ENCODE results near the gene SLC27A2.
A peak's percentile ranks its signal among the peaks of the same experiment; 100 is the strongest.

The SLC27A2 gene

DNA sequence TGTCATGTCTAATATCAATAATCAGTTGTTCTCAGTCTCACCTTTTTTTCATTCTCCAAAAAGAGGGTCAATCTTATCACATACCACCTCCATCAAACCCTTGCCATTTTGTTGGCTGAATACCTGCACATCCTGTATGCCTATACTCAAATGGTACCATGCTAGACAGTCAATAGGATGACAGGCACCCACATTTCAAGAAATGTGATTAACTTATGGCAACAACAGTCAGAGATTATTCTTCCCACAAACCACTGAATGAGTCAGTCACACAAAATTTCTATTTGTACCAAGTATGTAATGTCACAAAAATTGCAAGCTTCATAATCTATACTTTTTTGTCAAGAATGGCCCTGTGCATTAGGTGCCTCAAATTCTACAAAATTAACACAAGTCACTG, 5.1 kb upstream of the SLC27A2 start:
- DNase-seq (ENCODE audit: low read depth), result no peak
- no peak overlapping the region for H3K4me3 ChIP-seq (ENCODE audit: low read length)
- TF ChIP-seq, protein P1, sequence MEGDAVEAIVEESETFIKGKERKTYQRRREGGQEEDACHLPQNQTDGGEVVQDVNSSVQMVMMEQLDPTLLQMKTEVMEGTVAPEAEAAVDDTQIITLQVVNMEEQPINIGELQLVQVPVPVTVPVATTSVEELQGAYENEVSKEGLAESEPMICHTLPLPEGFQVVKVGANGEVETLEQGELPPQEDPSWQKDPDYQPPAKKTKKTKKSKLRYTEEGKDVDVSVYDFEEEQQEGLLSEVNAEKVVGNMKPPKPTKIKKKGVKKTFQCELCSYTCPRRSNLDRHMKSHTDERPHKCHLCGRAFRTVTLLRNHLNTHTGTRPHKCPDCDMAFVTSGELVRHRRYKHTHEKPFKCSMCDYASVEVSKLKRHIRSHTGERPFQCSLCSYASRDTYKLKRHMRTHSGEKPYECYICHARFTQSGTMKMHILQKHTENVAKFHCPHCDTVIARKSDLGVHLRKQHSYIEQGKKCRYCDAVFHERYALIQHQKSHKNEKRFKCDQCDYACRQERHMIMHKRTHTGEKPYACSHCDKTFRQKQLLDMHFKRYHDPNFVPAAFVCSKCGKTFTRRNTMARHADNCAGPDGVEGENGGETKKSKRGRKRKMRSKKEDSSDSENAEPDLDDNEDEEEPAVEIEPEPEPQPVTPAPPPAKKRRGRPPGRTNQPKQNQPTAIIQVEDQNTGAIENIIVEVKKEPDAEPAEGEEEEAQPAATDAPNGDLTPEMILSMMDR (conservative IDR thresholded peaks at IDR 0.05; ENCODE audit: low read length), result no peak

DNA sequence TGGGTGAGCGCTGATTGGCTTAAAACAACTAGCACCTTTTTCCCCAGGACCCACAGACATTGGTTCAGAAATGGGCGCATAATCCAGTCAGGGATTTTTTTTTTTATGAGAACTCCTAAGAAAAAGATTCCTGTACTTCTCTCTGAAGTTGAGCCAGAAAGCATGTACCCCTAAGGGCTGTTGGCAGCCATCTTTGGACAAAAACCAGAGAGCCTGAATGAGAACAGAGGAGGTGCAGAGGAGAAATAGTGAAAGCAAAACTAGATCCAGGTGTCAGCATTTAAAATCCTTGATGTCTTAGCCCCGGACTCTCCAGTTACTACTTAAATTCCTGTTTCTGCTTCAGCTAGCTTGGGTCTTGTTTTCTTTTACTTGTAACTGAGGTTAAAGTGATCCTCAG, 1.9 kb upstream of the SLC27A2 start:
- no peak overlapping the region for H3K4me3 ChIP-seq (ENCODE audit: low read length)
- TF ChIP-seq, protein P1 (conservative IDR thresholded peaks at IDR 0.05; ENCODE audit: low read length), result no peak
- DNase-seq (ENCODE audit: low read depth), result no peak

DNA sequence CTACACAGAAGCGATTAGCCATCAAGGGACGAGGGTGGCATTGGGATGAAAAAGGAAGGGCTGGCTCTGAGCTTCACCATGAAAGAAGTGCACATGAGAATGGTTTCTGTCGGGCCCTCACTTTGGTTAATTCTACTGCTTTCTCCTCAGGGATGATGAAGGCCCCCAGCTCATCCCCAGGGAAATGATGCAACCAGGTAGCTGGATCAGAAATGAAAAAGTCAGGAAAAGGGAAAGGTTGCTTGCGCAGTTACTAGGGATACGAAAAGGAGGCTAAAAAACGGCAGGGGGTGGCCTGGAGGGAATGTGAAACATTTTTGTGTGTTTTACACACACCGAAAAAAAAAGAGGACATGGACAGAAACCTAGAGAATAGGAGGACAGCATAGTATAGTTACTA, 1.4 kb upstream of the SLC27A2 start:
- no peak for DNase-seq (ENCODE audit: low read depth)
- TF ChIP-seq, protein P1 (conservative IDR thresholded peaks at IDR 0.05; ENCODE audit: low read length), result no peak
- no peak overlapping the region for H3K4me3 ChIP-seq (ENCODE audit: low read length)

DNA sequence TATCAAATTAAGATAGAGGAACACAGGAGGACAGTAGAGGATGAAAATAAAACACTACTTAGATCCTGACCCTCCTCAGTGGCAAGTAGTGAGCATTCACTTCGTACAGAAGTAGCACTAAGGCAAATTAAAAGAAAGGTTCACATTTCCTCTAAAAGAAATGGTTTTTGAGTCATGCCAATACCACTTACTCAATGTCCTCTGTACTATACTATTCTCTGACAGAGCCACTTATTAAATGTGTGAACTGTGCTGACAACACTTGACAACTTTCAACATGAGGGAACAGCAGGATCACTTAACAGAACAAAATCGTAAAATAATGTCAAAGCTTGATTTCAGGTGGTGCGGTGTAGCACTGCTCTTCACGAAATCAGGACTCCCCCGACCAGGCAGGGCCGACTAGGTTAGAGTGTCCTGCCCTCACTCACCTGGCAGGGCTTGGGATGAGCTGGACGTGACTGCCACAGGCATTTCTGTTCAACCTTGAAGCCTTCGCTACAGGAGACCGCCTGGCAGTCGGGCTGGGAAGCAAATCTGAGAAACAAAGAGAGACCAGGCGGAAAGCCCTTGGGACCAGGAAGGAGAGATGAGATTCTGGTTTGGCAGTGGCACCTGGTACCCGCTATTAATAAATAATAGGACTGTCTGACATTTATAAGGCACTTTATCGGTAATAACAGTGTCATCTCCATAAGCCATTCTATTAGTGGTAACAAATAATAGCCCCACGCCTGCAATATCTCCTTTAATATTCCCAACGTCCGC, 611 bp upstream of the SLC27A2 start:
- DNase-seq (ENCODE audit: low read depth), result no peak
- TF ChIP-seq, protein P1 (conservative IDR thresholded peaks at IDR 0.05; ENCODE audit: low read length), result no peak
- H3K4me3 ChIP-seq (ENCODE audit: low read length), result peak overlapping the region; percentile 53

DNA sequence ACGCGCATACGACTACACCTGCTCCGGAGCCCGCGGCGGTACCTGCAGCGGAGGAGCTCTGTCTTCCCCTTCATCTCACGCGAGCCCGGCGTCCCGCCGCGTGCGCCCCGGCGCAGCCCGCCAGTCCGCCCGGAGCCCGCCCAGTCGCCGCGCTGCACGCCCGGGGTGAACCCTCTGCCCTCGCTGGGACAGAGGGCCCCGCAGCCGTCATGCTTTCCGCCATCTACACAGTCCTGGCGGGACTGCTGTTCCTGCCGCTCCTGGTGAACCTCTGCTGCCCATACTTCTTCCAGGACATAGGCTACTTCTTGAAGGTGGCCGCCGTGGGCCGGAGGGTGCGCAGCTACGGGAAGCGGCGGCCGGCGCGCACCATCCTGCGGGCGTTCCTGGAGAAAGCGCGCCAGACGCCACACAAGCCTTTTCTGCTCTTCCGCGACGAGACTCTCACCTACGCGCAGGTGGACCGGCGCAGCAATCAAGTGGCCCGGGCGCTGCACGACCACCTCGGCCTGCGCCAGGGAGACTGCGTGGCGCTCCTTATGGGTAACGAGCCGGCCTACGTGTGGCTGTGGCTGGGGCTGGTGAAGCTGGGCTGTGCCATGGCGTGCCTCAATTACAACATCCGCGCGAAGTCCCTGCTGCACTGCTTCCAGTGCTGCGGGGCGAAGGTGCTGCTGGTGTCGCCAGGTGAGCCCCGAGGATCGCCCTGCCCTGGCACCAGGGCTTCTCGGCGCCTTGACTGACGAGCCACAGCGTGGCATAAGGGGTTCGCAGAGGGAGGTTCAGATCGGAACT, 420 bp downstream of the SLC27A2 start:
- TF ChIP-seq, protein P1 (conservative IDR thresholded peaks at IDR 0.05; ENCODE audit: low read length), result no peak
- peak; percentile 14 for DNase-seq (ENCODE audit: low read depth)
- H3K4me3 ChIP-seq (ENCODE audit: low read length), result peak overlapping the region; percentile 53

DNA sequence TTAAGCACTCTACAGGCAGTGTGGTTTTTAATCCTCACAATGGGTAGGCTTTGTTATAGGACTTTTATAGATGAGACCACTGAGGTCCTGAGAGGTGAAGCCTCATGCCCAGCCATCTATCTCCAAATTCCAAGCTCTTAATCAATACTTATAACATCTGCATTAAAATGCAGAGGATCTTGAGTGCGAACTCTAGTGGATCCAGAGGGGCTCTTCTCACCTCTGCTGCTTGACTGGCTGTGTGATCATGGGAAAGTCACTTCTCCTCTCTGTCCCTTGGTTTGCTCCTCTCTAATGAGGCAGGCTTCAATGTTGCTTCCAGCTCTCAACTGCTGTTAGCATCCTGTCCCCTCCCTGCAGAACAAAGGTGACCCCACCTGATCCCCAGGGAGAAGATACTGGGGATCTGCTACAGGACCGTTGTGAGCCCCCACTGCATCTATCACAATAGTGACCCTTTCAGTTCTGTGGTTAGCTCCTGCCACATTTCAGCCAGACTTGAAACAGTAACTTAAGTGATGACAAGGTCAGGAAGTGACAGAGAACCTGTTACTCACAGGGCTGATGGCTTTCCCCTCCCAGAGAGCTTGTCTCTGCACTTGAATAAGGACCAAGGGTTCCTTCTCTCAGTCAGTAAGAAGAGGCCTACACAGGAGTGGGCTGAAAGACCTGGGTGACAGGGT, 1.3 kb downstream of the SLC27A2 start:
- DNase-seq (ENCODE audit: low read depth), result no peak
- H3K4me3 ChIP-seq (ENCODE audit: low read length), result no peak overlapping the region
- TF ChIP-seq, protein P1 (conservative IDR thresholded peaks at IDR 0.05; ENCODE audit: low read length), result no peak
